Measurements from ENCODE around the gene NTM.

DNA sequence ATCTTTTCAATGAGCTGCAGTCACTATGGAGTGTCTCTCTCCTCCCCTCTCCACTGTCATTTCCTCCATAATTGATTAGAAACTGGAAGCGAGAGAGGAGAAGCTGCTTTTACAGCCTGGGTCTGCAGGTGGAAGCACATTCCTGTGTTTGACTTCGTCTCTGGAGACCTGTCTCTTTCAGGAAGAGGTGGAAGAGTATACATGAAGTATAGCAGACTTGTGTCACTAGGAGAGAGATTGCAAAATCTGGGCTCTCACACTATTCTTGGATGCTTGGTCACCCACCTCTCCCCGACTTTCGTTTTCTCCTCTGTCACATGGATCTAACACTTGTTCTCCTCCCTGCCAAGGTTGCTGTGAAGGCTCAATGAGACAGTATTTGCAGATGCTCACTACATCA, 323.3 kb downstream of the NTM start:
- TF ChIP-seq, protein P1, sequence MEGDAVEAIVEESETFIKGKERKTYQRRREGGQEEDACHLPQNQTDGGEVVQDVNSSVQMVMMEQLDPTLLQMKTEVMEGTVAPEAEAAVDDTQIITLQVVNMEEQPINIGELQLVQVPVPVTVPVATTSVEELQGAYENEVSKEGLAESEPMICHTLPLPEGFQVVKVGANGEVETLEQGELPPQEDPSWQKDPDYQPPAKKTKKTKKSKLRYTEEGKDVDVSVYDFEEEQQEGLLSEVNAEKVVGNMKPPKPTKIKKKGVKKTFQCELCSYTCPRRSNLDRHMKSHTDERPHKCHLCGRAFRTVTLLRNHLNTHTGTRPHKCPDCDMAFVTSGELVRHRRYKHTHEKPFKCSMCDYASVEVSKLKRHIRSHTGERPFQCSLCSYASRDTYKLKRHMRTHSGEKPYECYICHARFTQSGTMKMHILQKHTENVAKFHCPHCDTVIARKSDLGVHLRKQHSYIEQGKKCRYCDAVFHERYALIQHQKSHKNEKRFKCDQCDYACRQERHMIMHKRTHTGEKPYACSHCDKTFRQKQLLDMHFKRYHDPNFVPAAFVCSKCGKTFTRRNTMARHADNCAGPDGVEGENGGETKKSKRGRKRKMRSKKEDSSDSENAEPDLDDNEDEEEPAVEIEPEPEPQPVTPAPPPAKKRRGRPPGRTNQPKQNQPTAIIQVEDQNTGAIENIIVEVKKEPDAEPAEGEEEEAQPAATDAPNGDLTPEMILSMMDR (IDR thresholded peaks at IDR 0.05; ENCODE audit: low read length), result no peak
- TF ChIP-seq EZH2 (IDR thresholded peaks at IDR 0.05; ENCODE audit: borderline replicate concordance, low read length), result no peak

All from OCI-LY1 (cell line).